Small intestine (tissue), 7 donors: ENCODE data around the gene CEP72. TPM values are rescaled to one million over a fixed set of nuclear protein-coding genes. Genes with fewer than 3 reads are reported as not detected.
A peak's percentile ranks its signal among the peaks of the same experiment; 100 is the strongest.

Source experiments
- DNase-seq, 2 donors: peaks; one replicate each; pipeline versions ENCODE4 v3.0.0 to v3.0.0-alpha.2; 2013
- FAIRE-seq: peaks from 2 replicates; lab custom pipeline; 2012; peaks lifted over from hg19 to GRCh38; lab: Jason Lieb, UNC
- H3K27ac ChIP-seq, 3 donors: one replicate each; pipeline ENCODE4 v1.5.1; 2013; ENCODE audit warnings: low read length in 2 of 3, mild to moderate bottlenecking in 2 of 3, control low read depth in 1 of 3, inconsistent platforms in 1 of 3, low read depth in 1 of 3, moderate library complexity in 1 of 3
- H3K27me3 ChIP-seq, 3 donors: one replicate each; pipeline ENCODE4 v1.6.1; 2013; ENCODE audit warnings: low read length in 3 of 3, inconsistent platforms in 1 of 3; ENCODE audit not compliant: control insufficient read depth in 3 of 3, insufficient read depth in 3 of 3
- H3K36me3 ChIP-seq, 3 donors: one replicate each; pipeline ENCODE4 v1.6.1; 2013; ENCODE audit warnings: low read length in 3 of 3, inconsistent platforms in 1 of 3, low read depth in 1 of 3, mild to moderate bottlenecking in 1 of 3, moderate library complexity in 1 of 3; ENCODE audit not compliant: control insufficient read depth in 3 of 3, insufficient read depth in 2 of 3
- H3K4me1 ChIP-seq, 3 donors: one replicate each; pipeline ENCODE4 v1.6.1; 2013; ENCODE audit warnings: low read length in 2 of 3, inconsistent platforms in 1 of 3, low read depth in 1 of 3, mild to moderate bottlenecking in 1 of 3, moderate library complexity in 1 of 3; ENCODE audit not compliant: control insufficient read depth in 3 of 3, insufficient read depth in 2 of 3
- H3K4me3 ChIP-seq, 3 donors: one replicate each; pipeline ENCODE4 v1.5.1; 2013; ENCODE audit warnings: low read length in 3 of 3, control low read depth in 1 of 3, inconsistent platforms in 1 of 3, low read depth in 1 of 3, mild to moderate bottlenecking in 1 of 3, moderate library complexity in 1 of 3
- H3K9me3 ChIP-seq, 2 donors: one replicate each; pipeline ENCODE4 v1.6.1; 2013; ENCODE audit warnings: low read depth in 1 of 2, low read length in 1 of 2; ENCODE audit not compliant: control insufficient read depth in 2 of 2, insufficient read depth in 1 of 2
- WGBS, 3 donors: extraction: QIAGEN DNeasy Blood & Tissue Kit; methylation state at CpG; one replicate each; pipeline ENCODE4 v1.1.7; 2013; 5-methylcytosine and 5-hydroxymethylcytosine counted together
- polyA plus RNA-seq, 4 donors: library from polyadenylated mRNA; stranded (reverse) in 3 of 4; unstranded in 1 of 4; fragments of 200-250 nt in 3 of 4; fragments of 120-200 nt in 1 of 4; gene quantifications; one replicate each; pipeline versions ENCODE4 v1.2.1 to v1.2.3, GENCODE V29; 2013
- donor health status: healthy with polysubstance abuse.
- donor health status: control.
- donor health status: control.
- donor health status: Bipolar disorder and iron deficiency.
- donor health status: healthy.

CEP72 gene
- polyA plus RNA-seq, 4 donors: 0.54 to 9.6 (median 4.9) TPM

GRCh38 chr5:671459-672328 lies 59.6 kb downstream of the CEP72 start:
- peaks cover 0 to 37% (median 0%) of the 10 kb centered on the region in 3 donors for H3K36me3 ChIP-seq
- peak; percentile 80 to 87 for DNase-seq
- H3K4me1 ChIP-seq: peaks cover 6 to 32% (median 15%) of the 10 kb centered on the region in 3 donors
- 14 to 22% (median 20%) methylated on average over 26 to 27 of the region's 27 CpGs for WGBS, 3 donors
- H3K4me3 ChIP-seq: no peak overlapping the region
- FAIRE-seq: no peak
- no peaks in the 10 kb centered on the region for H3K27me3 ChIP-seq
- no peaks in the 10 kb centered on the region for H3K9me3 ChIP-seq
- peak overlapping the region in 1 of 3 donors; percentile 45 for H3K27ac ChIP-seq

GRCh38 chr5:672329-673160 lies 60.4 kb downstream of the CEP72 start:
- Histone ChIP-seq H3K27me3 (no peaks in the 10 kb centered on the region), H3K27ac (peak overlapping the region in 2 of 3 donors; percentile 36 to 74), H3K4me1 (peaks cover 6 to 32% (median 15%) of the 10 kb centered on the region in 3 donors), H3K36me3 (peaks cover 0 to 31% (median 0%) of the 10 kb centered on the region in 3 donors), H3K9me3 (no peaks in the 10 kb centered on the region), H3K4me3 (peak overlapping the region in 2 of 3 donors; percentile 10 to 21)
- WGBS, 3 donors: 3 to 9% (median 5%) methylated on average over 27 of the region's 27 CpGs
- DNase-seq (peak; percentile 85 to 96), FAIRE-seq (no peak)

DNA sequence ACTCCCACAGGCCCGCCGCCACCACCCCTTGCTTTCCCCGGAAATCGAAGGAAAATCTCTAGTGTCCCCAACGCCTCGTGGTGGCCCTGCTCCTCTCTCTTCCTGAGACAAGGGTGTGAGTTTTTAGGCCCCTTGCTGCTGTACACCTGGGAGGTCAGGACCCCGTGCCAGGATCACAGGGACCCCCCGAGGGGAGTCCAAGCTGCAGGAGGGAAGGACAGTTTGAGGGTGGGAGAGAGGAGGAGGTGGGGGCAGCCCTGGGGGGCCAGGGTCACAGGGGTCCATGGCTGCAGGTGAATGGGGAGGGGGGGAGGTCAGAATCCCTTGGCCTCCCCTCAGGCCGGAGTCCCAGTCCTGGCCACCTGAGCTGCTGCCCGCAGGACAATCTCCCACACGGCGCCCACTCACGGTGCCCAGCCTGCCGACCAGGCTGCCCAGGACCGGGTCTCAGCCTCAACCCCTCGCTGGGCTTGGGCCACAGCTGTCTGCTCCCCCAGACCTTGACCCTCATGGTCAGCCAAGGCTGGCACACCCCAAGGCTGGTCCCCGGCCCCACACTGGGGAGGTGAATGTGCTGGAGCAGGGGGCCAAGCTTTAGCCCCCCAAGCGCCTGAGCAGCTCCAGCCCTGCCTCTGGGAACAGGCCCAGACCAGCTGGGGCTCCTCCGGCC lies 61.2 kb downstream of the CEP72 start:
- H3K9me3 ChIP-seq: no peaks in the 10 kb centered on the region
- H3K36me3 ChIP-seq: peaks cover 0 to 27% (median 0%) of the 10 kb centered on the region in 3 donors
- FAIRE-seq (no peak), DNase-seq (peak in 1 of 2 donors; percentile 18)
- H3K27ac ChIP-seq: peak overlapping the region in 2 of 3 donors; percentile 36 to 74
- H3K4me3 ChIP-seq: peak overlapping the region in 1 of 3 donors; percentile 11
- H3K27me3 ChIP-seq: no peaks in the 10 kb centered on the region
- peaks cover 6 to 32% (median 15%) of the 10 kb centered on the region in 3 donors for H3K4me1 ChIP-seq
- 30 to 46% (median 38%) methylated on average over 17 to 19 of the region's 19 CpGs for WGBS, 3 donors

- Histone ChIP-seq H3K27me3 (no peaks in the 10 kb centered on the region), H3K4me1 (peaks cover 6 to 32% (median 15%) of the 10 kb centered on the region in 3 donors), H3K36me3 (peaks cover 0 to 20% (median 0%) of the 10 kb centered on the region in 3 donors), H3K27ac (no peak overlapping the region), H3K4me3 (no peak overlapping the region), H3K9me3 (no peaks in the 10 kb centered on the region)
- WGBS, 3 donors: 47 to 60% (median 57%) methylated on average over 27 of the region's 27 CpGs
- DNase-seq: peak; percentile 27 to 52
- no peak for FAIRE-seq
These were observed 61.9 kb downstream of the CEP72 start for GRCh38 chr5:673831-674629.

DNA sequence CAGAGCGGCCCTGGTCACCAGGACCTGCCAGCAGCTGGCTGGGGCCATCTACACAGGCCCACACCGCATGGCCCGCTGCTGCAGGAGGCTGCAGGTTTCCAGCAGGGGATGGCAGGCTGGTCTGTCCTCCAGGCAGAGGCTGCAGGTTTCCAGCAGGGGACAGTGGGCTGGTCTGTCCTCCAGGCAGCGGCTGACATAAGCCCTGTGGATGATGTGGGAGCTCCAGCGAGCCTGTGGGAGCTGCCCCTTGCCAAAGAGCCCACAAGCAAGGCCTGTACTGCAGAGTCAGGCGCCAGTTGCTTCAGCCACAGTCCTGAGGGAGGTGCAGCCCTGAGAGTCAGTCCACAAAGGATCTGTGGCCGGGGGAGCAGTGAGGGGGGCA lies 62.5 kb downstream of the CEP72 start:
- FAIRE-seq (no peak), DNase-seq (peak in 1 of 2 donors; percentile 21)
- no peak overlapping the region for H3K4me3 ChIP-seq

DNA sequence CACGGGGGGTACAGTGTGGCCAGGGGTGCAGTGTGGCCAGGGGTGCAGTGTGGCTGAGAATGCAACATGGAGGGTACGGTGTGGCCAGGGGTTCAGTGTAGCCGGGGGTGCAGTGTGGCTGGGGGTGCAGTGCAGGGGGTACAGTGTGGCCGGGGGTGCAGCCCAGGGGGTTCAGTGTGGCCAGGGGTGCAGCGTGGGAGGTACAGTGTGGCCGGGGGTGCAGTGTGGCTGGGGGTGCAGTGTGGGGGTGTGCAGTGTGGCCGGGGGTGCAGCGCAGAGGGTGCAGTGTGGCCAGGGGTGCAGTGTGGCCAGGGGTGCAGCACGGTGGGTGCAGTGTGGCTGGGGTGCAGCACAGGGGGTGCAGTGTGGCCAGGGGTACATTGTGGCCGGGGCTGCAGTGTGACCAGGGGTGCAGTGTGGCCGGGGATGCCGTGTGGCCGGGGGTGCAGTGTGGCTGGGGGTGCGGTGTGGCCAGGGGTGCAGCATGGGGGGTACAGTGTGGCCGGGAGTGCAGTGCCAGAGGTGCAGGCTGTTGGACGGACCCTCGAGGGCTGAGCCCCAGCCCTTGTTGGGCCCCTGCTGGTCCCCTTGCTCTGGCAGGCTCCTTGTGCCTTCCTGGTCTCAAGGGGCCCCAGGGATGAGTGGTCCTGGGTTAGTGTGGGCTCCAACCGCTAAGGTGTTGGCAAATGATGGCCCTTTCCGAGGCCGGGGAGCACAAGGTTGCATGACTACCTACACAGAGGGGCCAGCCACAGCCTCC lies 63.2 kb downstream of the CEP72 start:
- no peak overlapping the region for H3K27ac ChIP-seq
- H3K4me3 ChIP-seq: no peak overlapping the region
- DNase-seq (no peak), FAIRE-seq (no peak)
- H3K4me1 ChIP-seq: peaks cover 6 to 32% (median 15%) of the 10 kb centered on the region in 3 donors
- no peaks in the 10 kb centered on the region for H3K27me3 ChIP-seq
- H3K9me3 ChIP-seq: no peaks in the 10 kb centered on the region
- 80 to 86% (median 80%) methylated on average over 19 to 20 of the region's 20 CpGs for WGBS, 3 donors
- peaks cover 0 to 8% (median 0%) of the 10 kb centered on the region in 3 donors for H3K36me3 ChIP-seq

More for the DNA sequence above, 62.5 kb downstream of the CEP72 start:
- H3K9me3 ChIP-seq: no peaks in the 10 kb centered on the region
- peaks cover 0 to 14% (median 0%) of the 10 kb centered on the region in 3 donors for H3K36me3 ChIP-seq
- H3K27me3 ChIP-seq: no peaks in the 10 kb centered on the region
- no peak overlapping the region for H3K27ac ChIP-seq
- 65 to 73% (median 68%) methylated on average over 7 of the region's 7 CpGs for WGBS, 3 donors
- H3K4me1 ChIP-seq: peaks cover 6 to 32% (median 15%) of the 10 kb centered on the region in 3 donors
